Measurements from ENCODE around the gene PTAR1. TPM values are rescaled to one million over a fixed set of nuclear protein-coding genes. Genes with fewer than 3 reads are reported as not detected.

The PTAR1 gene
- total and polyA plus RNA-seq, 7 donors: 7.2 to 79.6 (median 39.5) TPM

- intact Hi-C loops (cut with DNase I): no loop called here
- no peaks in the 10 kb centered on the region for H3K36me3 ChIP-seq
- H3K9me3 ChIP-seq: no peaks in the 10 kb centered on the region
- no peak overlapping the region for H3K4me3 ChIP-seq
- no peak overlapping the region for H3K27ac ChIP-seq
- WGBS, 2 donors: 94 to 98% methylated on average over 2 of the region's 2 CpGs
- no peak for TF ChIP-seq EP300 (IDR thresholded peaks at IDR 0.05)
- TF ChIP-seq, protein P1, sequence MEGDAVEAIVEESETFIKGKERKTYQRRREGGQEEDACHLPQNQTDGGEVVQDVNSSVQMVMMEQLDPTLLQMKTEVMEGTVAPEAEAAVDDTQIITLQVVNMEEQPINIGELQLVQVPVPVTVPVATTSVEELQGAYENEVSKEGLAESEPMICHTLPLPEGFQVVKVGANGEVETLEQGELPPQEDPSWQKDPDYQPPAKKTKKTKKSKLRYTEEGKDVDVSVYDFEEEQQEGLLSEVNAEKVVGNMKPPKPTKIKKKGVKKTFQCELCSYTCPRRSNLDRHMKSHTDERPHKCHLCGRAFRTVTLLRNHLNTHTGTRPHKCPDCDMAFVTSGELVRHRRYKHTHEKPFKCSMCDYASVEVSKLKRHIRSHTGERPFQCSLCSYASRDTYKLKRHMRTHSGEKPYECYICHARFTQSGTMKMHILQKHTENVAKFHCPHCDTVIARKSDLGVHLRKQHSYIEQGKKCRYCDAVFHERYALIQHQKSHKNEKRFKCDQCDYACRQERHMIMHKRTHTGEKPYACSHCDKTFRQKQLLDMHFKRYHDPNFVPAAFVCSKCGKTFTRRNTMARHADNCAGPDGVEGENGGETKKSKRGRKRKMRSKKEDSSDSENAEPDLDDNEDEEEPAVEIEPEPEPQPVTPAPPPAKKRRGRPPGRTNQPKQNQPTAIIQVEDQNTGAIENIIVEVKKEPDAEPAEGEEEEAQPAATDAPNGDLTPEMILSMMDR (IDR thresholded peaks at IDR 0.05): no peak
- TF ChIP-seq POLR2AphosphoS5 (IDR thresholded peaks at IDR 0.05): no peak
- TF ChIP-seq POLR2A (IDR thresholded peaks at IDR 0.05): no peak
- DNase-seq: no peak
- H3K27me3 ChIP-seq: no peaks in the 10 kb centered on the region
- H3K4me1 ChIP-seq: peaks cover 0 to 54% (median 28%) of the 10 kb centered on the region in 4 donors
Observed at GRCh38 chr9:69755205-69755604, 4.6 kb downstream of the PTAR1 start.

- H3K9me3 ChIP-seq: no peaks in the 10 kb centered on the region
- no peak overlapping the region for H3K4me3 ChIP-seq
- WGBS, 2 donors: 93 to 94% methylated on average over 3 of the region's 3 CpGs
- TF ChIP-seq POLR2A (IDR thresholded peaks at IDR 0.05): no peak
- H3K27me3 ChIP-seq: no peaks in the 10 kb centered on the region
- intact Hi-C loops (cut with DNase I): no loop called here
- H3K4me1 ChIP-seq: peaks cover 0 to 68% (median 29%) of the 10 kb centered on the region in 4 donors
- H3K36me3 ChIP-seq: peaks cover 0 to under 1% (median 0%) of the 10 kb centered on the region in 4 donors
- no peak for DNase-seq
- H3K27ac ChIP-seq: no peak overlapping the region
Observed at GRCh38 chr9:69753830-69754229, 6.0 kb downstream of the PTAR1 start.

DNA sequence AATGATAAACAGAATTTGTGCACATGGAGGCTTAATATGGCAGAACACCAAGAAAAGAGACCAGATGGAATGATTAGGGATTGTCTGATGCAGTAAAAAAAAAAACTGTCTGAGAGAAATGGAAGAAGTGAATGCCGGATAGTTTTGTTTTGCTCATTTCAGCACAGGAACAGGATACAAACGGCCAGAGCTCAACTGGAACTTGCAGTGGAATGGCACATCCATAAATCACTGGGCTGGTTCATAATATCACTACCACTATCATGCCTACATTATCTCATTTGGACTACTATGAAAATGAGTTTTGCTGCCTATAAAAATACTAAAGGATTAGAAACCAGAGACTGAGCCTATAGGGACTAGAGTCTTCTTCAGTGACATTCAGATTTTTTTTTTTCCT lies 9.7 kb downstream of the PTAR1 start:
- no peak for TF ChIP-seq POLR2AphosphoS5 (IDR thresholded peaks at IDR 0.05)
- TF ChIP-seq EP300 (IDR thresholded peaks at IDR 0.05): no peak
- no peak overlapping the region for H3K27ac ChIP-seq
- H3K9me3 ChIP-seq: no peaks in the 10 kb centered on the region
- peaks cover 0 to 10% (median 4%) of the 10 kb centered on the region in 4 donors for H3K36me3 ChIP-seq
- no peaks in the 10 kb centered on the region for H3K27me3 ChIP-seq
- DNase-seq: no peak
- intact Hi-C loops (cut with DNase I): no loop called here
- peaks cover 0 to 61% (median 16%) of the 10 kb centered on the region in 4 donors for H3K4me1 ChIP-seq
- 74 to 75% methylated on average over 2 of the region's 2 CpGs for WGBS, 2 donors
- H3K4me3 ChIP-seq: no peak overlapping the region

DNA sequence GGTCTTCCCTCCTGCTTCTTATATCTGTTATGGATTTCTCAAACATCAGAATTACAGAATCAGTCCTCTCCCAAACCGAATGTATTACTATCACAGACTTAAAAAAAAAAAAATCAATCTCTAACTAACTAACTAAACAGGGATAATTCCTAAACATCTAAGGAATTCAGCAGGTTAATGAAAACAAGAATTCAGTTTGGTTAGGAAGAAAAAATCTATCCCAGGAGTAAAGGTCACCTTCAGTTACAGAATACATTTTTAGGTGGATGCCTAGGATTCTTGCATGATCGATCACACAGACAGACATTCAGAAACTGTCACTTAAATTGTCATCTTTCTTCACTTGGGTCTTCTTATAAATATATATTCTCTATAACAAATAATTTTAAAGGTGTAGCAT lies 11.5 kb downstream of the PTAR1 start:
- intact Hi-C loops (cut with DNase I): loop anchor here (5.0 kb wide), 1 partner anchor 81 kb away; no protein-coding TSS in a partner anchor
- no peaks in the 10 kb centered on the region for H3K27me3 ChIP-seq
- TF ChIP-seq POLR2A (IDR thresholded peaks at IDR 0.05): no peak
- TF ChIP-seq POLR2AphosphoS5 (IDR thresholded peaks at IDR 0.05): no peak
- TF ChIP-seq, protein P1 (IDR thresholded peaks at IDR 0.05): no peak
- no peak for TF ChIP-seq EP300 (IDR thresholded peaks at IDR 0.05)
- no peak for DNase-seq
- 86 to 92% methylated on average over 2 of the region's 2 CpGs for WGBS, 2 donors
- no peak overlapping the region for H3K27ac ChIP-seq
- H3K4me3 ChIP-seq: no peak overlapping the region
- H3K4me1 ChIP-seq: peaks cover 0 to 59% (median 14%) of the 10 kb centered on the region in 4 donors
- H3K36me3 ChIP-seq: peaks cover 0 to 14% (median 4%) of the 10 kb centered on the region in 4 donors
- no peaks in the 10 kb centered on the region for H3K9me3 ChIP-seq

GRCh38 chr9:69746859-69747560 lies 12.8 kb downstream of the PTAR1 start:
- intact Hi-C loops (cut with DNase I): loop anchor here (5.0 kb wide), 1 partner anchor 80 kb away; no protein-coding TSS in a partner anchor
- H3K9me3 ChIP-seq: no peaks in the 10 kb centered on the region
- no peaks in the 10 kb centered on the region for H3K27me3 ChIP-seq
- peaks cover 0 to 46% (median 12%) of the 10 kb centered on the region in 4 donors for H3K4me1 ChIP-seq
- TF ChIP-seq, protein P1 (IDR thresholded peaks at IDR 0.05): no peak
- TF ChIP-seq POLR2AphosphoS5 (IDR thresholded peaks at IDR 0.05) (no peak), POLR2A (IDR thresholded peaks at IDR 0.05) (no peak), EP300 (IDR thresholded peaks at IDR 0.05) (no peak)
- no peak overlapping the region for H3K27ac ChIP-seq
- no peak overlapping the region for H3K4me3 ChIP-seq
- 47 to 67% methylated on average over 3 of the region's 3 CpGs for WGBS, 2 donors
- no peak for DNase-seq
- peaks cover 0 to 14% (median 4%) of the 10 kb centered on the region in 4 donors for H3K36me3 ChIP-seq
